HK-2 (cell line): Measurements from ENCODE around the gene KIAA0040.

ENCODE experiments used
- DNase-seq: peaks from one replicate; pipeline ENCODE4 v3.0.0-alpha.2; 2018; ENCODE audit not compliant: unreplicated experiment

Gene KIAA0040

GRCh38 chr1:175200678-175201521, 8.3 kb upstream of the KIAA0040 start:
- DNase-seq, result no peak

- DNase-seq, result no peak
These were observed 5.8 kb upstream of the KIAA0040 start for GRCh38 chr1:175198332-175198731.

GRCh38 chr1:175197531-175197930, 5.0 kb upstream of the KIAA0040 start:
- no peak for DNase-seq

- DNase-seq, result no peak
These were observed 3.2 kb upstream of the KIAA0040 start for GRCh38 chr1:175195798-175196197.

- no peak for DNase-seq
These were observed 2.7 kb upstream of the KIAA0040 start for GRCh38 chr1:175195281-175195680.

- DNase-seq, result no peak
These were observed 943 bp upstream of the KIAA0040 start for GRCh38 chr1:175193527-175193910.

- DNase-seq, result peak; percentile 18
These were observed 406 bp downstream of the KIAA0040 start for GRCh38 chr1:175192111-175192629.

GRCh38 chr1:175191659-175192058, 917 bp downstream of the KIAA0040 start:
- DNase-seq, result no peak

- DNase-seq, result no peak
These were observed 3.6 kb downstream of the KIAA0040 start for GRCh38 chr1:175188936-175189335.

GRCh38 chr1:175186433-175187160, 6.0 kb downstream of the KIAA0040 start:
- no peak for DNase-seq

- DNase-seq, result no peak
These were observed 6.7 kb downstream of the KIAA0040 start for GRCh38 chr1:175185903-175186302.

- DNase-seq, result no peak
These were observed 9.0 kb downstream of the KIAA0040 start for GRCh38 chr1:175183586-175183985.

- no peak for DNase-seq
These were observed 10.3 kb downstream of the KIAA0040 start for GRCh38 chr1:175182201-175182746.

- DNase-seq, result no peak
These were observed 12.6 kb downstream of the KIAA0040 start for GRCh38 chr1:175179837-175180590.

GRCh38 chr1:175178456-175178855, 14.1 kb downstream of the KIAA0040 start:
- DNase-seq, result no peak

GRCh38 chr1:175178056-175178455, 14.5 kb downstream of the KIAA0040 start:
- DNase-seq, result no peak

- no peak for DNase-seq
These were observed 16.3 kb downstream of the KIAA0040 start for GRCh38 chr1:175176246-175176645.

- no peak for DNase-seq
These were observed 18.1 kb downstream of the KIAA0040 start for GRCh38 chr1:175174309-175175102.

GRCh38 chr1:175173531-175173930, 19.0 kb downstream of the KIAA0040 start:
- no peak for DNase-seq

- no peak for DNase-seq
These were observed 20.1 kb downstream of the KIAA0040 start for GRCh38 chr1:175172503-175172902.
